CD4-positive, alpha-beta memory T cell (primary cell): ENCODE data around the gene LGALS7. TPM values are rescaled to one million over a fixed set of nuclear protein-coding genes. Genes with fewer than 3 reads are reported as not detected.

ENCODE experiments used
- CTCF ChIA-PET: fragments of 350-600 bp; sonication (Branson Sonifier 250); formaldehyde crosslinking; loops from one replicate; lab custom pipeline; 2021; ENCODE audit warnings: inconsistent platforms; ENCODE audit not compliant: partially characterized antibody; lab: Charles Lee
- POLR2A ChIA-PET: fragments of 350-600 bp; sonication (Branson Sonifier 250); formaldehyde crosslinking; loops from one replicate; lab custom pipeline; 2021; ENCODE audit not compliant: partially characterized antibody; lab: Charles Lee
- DNase-seq, 5 donors: peaks; one replicate each; pipeline versions ENCODE4 v3.0.0 to v3.0.0-alpha.2; 2020 to 2022; ENCODE audit warnings: mixed read lengths in 1 of 5
- H3K27ac ChIP-seq: one replicate; pipeline ENCODE4 v1.7.0; 2013; ENCODE audit warnings: low read depth, low read length
- H3K27me3 ChIP-seq: 2 replicates; pipeline ENCODE4 v1.7.0; 2013; ENCODE audit warnings: mild to moderate bottlenecking, low read length, moderate library complexity; ENCODE audit not compliant: insufficient read depth
- H3K36me3 ChIP-seq: 2 replicates; pipeline ENCODE4 v1.7.0; 2013; ENCODE audit warnings: mild to moderate bottlenecking, low read length, moderate library complexity; ENCODE audit not compliant: insufficient read depth
- H3K4me1 ChIP-seq: 2 replicates; pipeline ENCODE4 v1.7.0; 2013; ENCODE audit warnings: mild to moderate bottlenecking, low read length, moderate library complexity; ENCODE audit not compliant: insufficient read depth
- H3K4me3 ChIP-seq, 2 donors: one replicate each; pipeline ENCODE4 v1.7.0; 2013; ENCODE audit warnings: low read length in 2 of 2, mild to moderate bottlenecking in 1 of 2
- H3K9me3 ChIP-seq, 2 donors: one replicate each; pipeline ENCODE4 v1.7.0; 2013; ENCODE audit warnings: low read length in 2 of 2, control low read depth in 1 of 2; ENCODE audit not compliant: control insufficient read depth in 1 of 2
- H3K27ac Mint-ChIP-seq, 7 donors: one replicate each; pipeline ENCODE4 v1.8.0; 2020 to 2021; ENCODE audit warnings: mixed read lengths in 7 of 7, mild to moderate bottlenecking in 6 of 7, inconsistent platforms in 3 of 7, moderate library complexity in 3 of 7
- H3K27me3 Mint-ChIP-seq, 2 donors: one replicate each; pipeline ENCODE4 v1.8.0; 2020 to 2021; ENCODE audit warnings: mixed read lengths in 2 of 2
- H3K36me3 Mint-ChIP-seq, 2 donors: one replicate each; pipeline ENCODE4 v1.8.0; 2020 to 2021; ENCODE audit warnings: mixed read lengths in 2 of 2, inconsistent platforms in 1 of 2, mild to moderate bottlenecking in 1 of 2
- H3K4me1 Mint-ChIP-seq, 4 donors: one replicate each; pipeline ENCODE4 v1.8.0; 2020 to 2021; ENCODE audit warnings: mixed read lengths in 4 of 4, mild to moderate bottlenecking in 1 of 4
- H3K4me3 Mint-ChIP-seq, 8 donors: one replicate each; pipeline ENCODE4 v1.8.0; 2020 to 2021; ENCODE audit warnings: mixed read lengths in 8 of 8, mild to moderate bottlenecking in 7 of 8, moderate library complexity in 6 of 8, inconsistent platforms in 3 of 8
- H3K9me3 Mint-ChIP-seq, 8 donors: one replicate each; pipeline ENCODE4 v1.8.0; 2020 to 2021; ENCODE audit warnings: mixed read lengths in 8 of 8, mild to moderate bottlenecking in 5 of 8, inconsistent platforms in 3 of 8, moderate library complexity in 1 of 8
- intact Hi-C: fragments of 100-400 bp; cut with micrococcal nuclease; formaldehyde crosslinking; loops from one replicate; pipeline ENCODE4 v1.15.1; 2023
- polyA plus RNA-seq, 2 donors: library from polyadenylated mRNA; unstranded; fragments of 300-500 nt; fragmentation: Illumina TruSeq; gene quantifications; one replicate each; pipeline ENCODE4 v1.2.3, GENCODE V29; 2021
- total RNA-seq, 2 experiments: library from RNA; stranded (reverse); gene quantifications; one replicate each; pipeline ENCODE4 v1.2.3, GENCODE V29; 2021

Gene LGALS7
- total and polyA plus RNA-seq, 4 experiments from 2014 or later, result not detected

- Mint-ChIP-seq H3K4me1 (peaks cover 18 to 67% (median 34%) of the 10 kb centered on the region in 4 donors), H3K36me3 (peaks cover 0 to 37% of the 10 kb centered on the region in 2 donors), H3K9me3 (no peaks in the 10 kb centered on the region), H3K27ac (peak overlapping the region in 5 of 7 donors; percentile 20 to 87 (median 81)), H3K27me3 (no peaks in the 10 kb centered on the region), H3K4me3 (no peak overlapping the region)
- H3K27me3 ChIP-seq, result no peaks in the 10 kb centered on the region
- H3K36me3 ChIP-seq, result peaks cover 7% of the 10 kb centered on the region
- H3K4me1 ChIP-seq, result peaks cover 26% of the 10 kb centered on the region
- no peaks in the 10 kb centered on the region for H3K9me3 ChIP-seq
- H3K27ac ChIP-seq, result no peak overlapping the region
- no peak for DNase-seq
- intact Hi-C loops, result loop anchor here (5.0 kb wide), 1 partner anchor 329 kb away; the partner anchor contains the start of gene FAM98C
- no peak overlapping the region for H3K4me3 ChIP-seq
- POLR2A ChIA-PET, result no interaction called here
- CTCF ChIA-PET, result interaction anchor here (0.7 to 2.3 kb wide), 6 partner anchors 41 to 328 kb away, joined by 3 to 13 read pairs (median 4); partner anchors contain the start of genes FAM98C, MRPS12 and SARS2
These were observed 42.4 kb downstream of the LGALS7 start for GRCh38 chr19:38730731-38731589.

- Histone ChIP-seq H3K27me3 (no peaks in the 10 kb centered on the region), H3K4me3 (no peak overlapping the region), H3K9me3 (no peaks in the 10 kb centered on the region), H3K36me3 (peaks cover 11% of the 10 kb centered on the region), H3K27ac (no peak overlapping the region), H3K4me1 (peaks cover 25% of the 10 kb centered on the region)
- ChIA-PET CTCF (interaction anchor here (0.7 to 2.3 kb wide), 6 partner anchors 41 to 327 kb away, joined by 3 to 13 read pairs (median 4); partner anchors contain the start of genes FAM98C, MRPS12 and SARS2), POLR2A (no interaction called here)
- Mint-ChIP-seq H3K36me3 (peaks cover 0 to 38% of the 10 kb centered on the region in 2 donors), H3K4me1 (peaks cover 18 to 68% (median 33%) of the 10 kb centered on the region in 4 donors), H3K4me3 (no peak overlapping the region), H3K27me3 (no peaks in the 10 kb centered on the region), H3K27ac (peak overlapping the region in 4 of 7 donors; percentile 51 to 81 (median 66)), H3K9me3 (no peaks in the 10 kb centered on the region)
- DNase-seq, result no peak
- intact Hi-C loops, result loop anchor here (5.0 kb wide), 1 partner anchor 328 kb away; the partner anchor contains the start of gene FAM98C
These were observed 42.9 kb downstream of the LGALS7 start for GRCh38 chr19:38730470-38730730.

GRCh38 chr19:38729653-38730469 is 43.5 kb downstream of the LGALS7 start:
- H3K36me3 Mint-ChIP-seq, result peaks cover 1 to 40% of the 10 kb centered on the region in 2 donors
- peak overlapping the region; percentile 19 to 88 (median 61) for H3K27ac Mint-ChIP-seq
- H3K4me3 Mint-ChIP-seq, result no peak overlapping the region
- CTCF ChIA-PET, result interaction anchor here (0.7 to 2.3 kb wide), 7 partner anchors 40 to 327 kb away, joined by 3 to 13 read pairs (median 3); partner anchors contain the start of genes FAM98C, MRPS12 and SARS2
- intact Hi-C loops, result loop anchor here (1.0 to 5.0 kb wide), 3 partner anchors 157 to 328 kb away; partner anchors contain the start of genes FAM98C, MRPS12 and SARS2
- H3K27me3 ChIP-seq, result no peaks in the 10 kb centered on the region
- DNase-seq, result peak; percentile 67 to 73 (median 70)
- H3K9me3 ChIP-seq, result no peaks in the 10 kb centered on the region
- peaks cover 20% of the 10 kb centered on the region for H3K4me1 ChIP-seq
- no peaks in the 10 kb centered on the region for H3K9me3 Mint-ChIP-seq
- no peak overlapping the region for H3K4me3 ChIP-seq
- H3K27me3 Mint-ChIP-seq, result no peaks in the 10 kb centered on the region
- peaks cover 14% of the 10 kb centered on the region for H3K36me3 ChIP-seq
- POLR2A ChIA-PET, result no interaction called here
- H3K4me1 Mint-ChIP-seq, result peaks cover 16 to 62% (median 29%) of the 10 kb centered on the region in 4 donors
- H3K27ac ChIP-seq, result no peak overlapping the region

- POLR2A ChIA-PET, result no interaction called here
These were observed 44.4 kb downstream of the LGALS7 start for GRCh38 chr19:38728752-38729541.

GRCh38 chr19:38727868-38728660 is 45.3 kb downstream of the LGALS7 start:
- intact Hi-C loops, result loop anchor here (5.0 kb wide), 1 partner anchor 159 kb away; no protein-coding TSS in a partner anchor
- Histone ChIP-seq H3K27ac (no peak overlapping the region), H3K4me1 (peaks cover 5% of the 10 kb centered on the region), H3K27me3 (no peaks in the 10 kb centered on the region), H3K4me3 (no peak overlapping the region), H3K9me3 (no peaks in the 10 kb centered on the region), H3K36me3 (peaks cover 27% of the 10 kb centered on the region)
- ChIA-PET CTCF (interaction anchor here (1.0 to 1.6 kb wide), 3 partner anchors 52 to 325 kb away, joined by 3 to 4 read pairs (median 3); partner anchors contain the start of gene FAM98C), POLR2A (no interaction called here)
- DNase-seq, result no peak
- H3K9me3 Mint-ChIP-seq, result no peaks in the 10 kb centered on the region
- H3K4me1 Mint-ChIP-seq, result peaks cover 7 to 44% (median 15%) of the 10 kb centered on the region in 4 donors
- H3K27me3 Mint-ChIP-seq, result no peaks in the 10 kb centered on the region
- peak overlapping the region in 3 of 7 donors; percentile 30 to 59 (median 30) for H3K27ac Mint-ChIP-seq
- H3K4me3 Mint-ChIP-seq, result no peak overlapping the region
- H3K36me3 Mint-ChIP-seq, result peaks cover 5 to 51% of the 10 kb centered on the region in 2 donors

More at GRCh38 chr19:38728752-38729541, 44.4 kb downstream of the LGALS7 start:
- H3K36me3 ChIP-seq, result peaks cover 18% of the 10 kb centered on the region
- intact Hi-C loops, result loop anchor here (1.0 to 5.0 kb wide), 2 partner anchors 158 to 201 kb away; partner anchors contain the start of genes MRPS12 and SARS2
- Mint-ChIP-seq H3K9me3 (no peaks in the 10 kb centered on the region), H3K36me3 (peaks cover 5 to 43% of the 10 kb centered on the region in 2 donors), H3K4me1 (peaks cover 9 to 53% (median 21%) of the 10 kb centered on the region in 4 donors), H3K27ac (peak overlapping the region in 2 of 7 donors; percentile 7 to 30), H3K27me3 (no peaks in the 10 kb centered on the region), H3K4me3 (no peak overlapping the region)
- H3K27me3 ChIP-seq, result no peaks in the 10 kb centered on the region
- H3K4me3 ChIP-seq, result no peak overlapping the region
- H3K4me1 ChIP-seq, result peaks cover 11% of the 10 kb centered on the region
- DNase-seq, result no peak
- CTCF ChIA-PET, result interaction anchor here (0.7 to 1.5 kb wide), 3 partner anchors 53 to 326 kb away, joined by 3 read pairs; partner anchors contain the start of gene FAM98C
- no peaks in the 10 kb centered on the region for H3K9me3 ChIP-seq
- H3K27ac ChIP-seq, result no peak overlapping the region
